CD8-positive, alpha-beta memory T cell (primary cell): Measurements from ENCODE around the gene RCAN2. TPM values are rescaled to one million over a fixed set of nuclear protein-coding genes. Genes with fewer than 3 reads are reported as not detected.
A peak's percentile ranks its signal among the peaks of the same experiment; 100 is the strongest.
"Not testable (repeated sequence)": the region's sequence is repeated elsewhere in the genome, so short reads cannot be mapped to it uniquely, and the experiment has no call there.

ENCODE experiments used
- CTCF ChIA-PET: fragments of 350-600 bp; sonication (Branson Sonifier 250); formaldehyde crosslinking; loops from one replicate; lab custom pipeline; 2021; ENCODE audit warnings: antibody characterized with exemption; lab: Charles Lee
- POLR2A ChIA-PET: fragments of 350-600 bp; sonication (Branson Sonifier 250); formaldehyde crosslinking; loops from one replicate; lab custom pipeline; 2021; ENCODE audit warnings: antibody characterized with exemption; lab: Charles Lee
- DNase-seq, 5 donors: peaks; one replicate each; pipeline versions ENCODE4 v3.0.0 to v3.0.0-alpha.2; 2020 to 2022; ENCODE audit warnings: mixed read lengths in 1 of 5
- H3K27ac ChIP-seq: one replicate; pipeline ENCODE4 v1.7.0; 2013; ENCODE audit warnings: low read depth, mild to moderate bottlenecking, low read length, moderate library complexity
- H3K27me3 ChIP-seq: 2 replicates; pipeline ENCODE4 v1.7.0; 2013; ENCODE audit warnings: low read length, mild to moderate bottlenecking; ENCODE audit not compliant: insufficient read depth, poor library complexity, severe bottlenecking
- H3K36me3 ChIP-seq: 2 replicates; pipeline ENCODE4 v1.7.0; 2013; ENCODE audit warnings: mild to moderate bottlenecking, low read length, moderate library complexity; ENCODE audit not compliant: insufficient read depth
- H3K4me1 ChIP-seq: 2 replicates; pipeline ENCODE4 v1.7.0; 2013; ENCODE audit warnings: mild to moderate bottlenecking, low read length, moderate library complexity; ENCODE audit not compliant: insufficient read depth
- H3K4me3 ChIP-seq: 2 replicates; pipeline ENCODE4 v1.7.0; 2013; ENCODE audit warnings: mild to moderate bottlenecking, low read length
- H3K9me3 ChIP-seq: 2 replicates; pipeline ENCODE4 v1.7.0; 2013; ENCODE audit warnings: mild to moderate bottlenecking, low read length
- H3K27ac Mint-ChIP-seq, 8 donors: one replicate each; pipeline ENCODE4 v1.8.0; 2020 to 2021; ENCODE audit warnings: mixed read lengths in 8 of 8, mild to moderate bottlenecking in 6 of 8, inconsistent platforms in 3 of 8, moderate library complexity in 3 of 8
- H3K27me3 Mint-ChIP-seq, 2 donors: one replicate each; pipeline ENCODE4 v1.8.0; 2020 to 2021; ENCODE audit warnings: mixed read lengths in 2 of 2, mild to moderate bottlenecking in 1 of 2, moderate library complexity in 1 of 2
- H3K36me3 Mint-ChIP-seq, 3 donors: one replicate each; pipeline ENCODE4 v1.8.0; 2020 to 2021; ENCODE audit warnings: mixed read lengths in 3 of 3, inconsistent platforms in 1 of 3, mild to moderate bottlenecking in 1 of 3
- H3K4me1 Mint-ChIP-seq, 3 donors: one replicate each; pipeline ENCODE4 v1.8.0; 2020 to 2021; ENCODE audit warnings: mixed read lengths in 3 of 3, inconsistent platforms in 1 of 3, mild to moderate bottlenecking in 1 of 3
- H3K4me3 Mint-ChIP-seq, 7 donors: one replicate each; pipeline ENCODE4 v1.8.0; 2020 to 2021; ENCODE audit warnings: mixed read lengths in 7 of 7, mild to moderate bottlenecking in 6 of 7, moderate library complexity in 4 of 7, inconsistent platforms in 2 of 7
- H3K9me3 Mint-ChIP-seq, 5 donors: one replicate each; pipeline ENCODE4 v1.8.0; 2020 to 2022; ENCODE audit warnings: mixed read lengths in 5 of 5, mild to moderate bottlenecking in 3 of 5, moderate library complexity in 2 of 5, inconsistent platforms in 1 of 5
- polyA plus RNA-seq: library from polyadenylated mRNA; unstranded; fragments of 300-500 nt; fragmentation: Illumina TruSeq; gene quantifications from one replicate; pipeline ENCODE4 v1.2.3, GENCODE V29; 2021
- total RNA-seq, 2 experiments: library from RNA; stranded (reverse); gene quantifications; one replicate each; pipeline ENCODE4 v1.2.3, GENCODE V29; 2021

The RCAN2 gene
- total and polyA plus RNA-seq, 3 experiments from 2014 or later: 0.48 to 0.82 (median 0.49) TPM

GRCh38 chr6:46387728-46388127, 103.5 kb downstream of the RCAN2 start:
- H3K27ac ChIP-seq, H3K9me3 ChIP-seq, DNase-seq, CTCF ChIA-PET, H3K36me3 Mint-ChIP-seq, H3K9me3 Mint-ChIP-seq, H3K36me3 ChIP-seq, H3K4me3 Mint-ChIP-seq, H3K27me3 ChIP-seq, H3K4me1 Mint-ChIP-seq, POLR2A ChIA-PET, H3K4me1 ChIP-seq, H3K4me3 ChIP-seq: not testable (repeated sequence)
- Mint-ChIP-seq H3K27me3 (peaks cover 4 to 20% of the 10 kb centered on the region in 2 donors), H3K27ac (peak overlapping the region in 1 of 8 donors; percentile 28)

GRCh38 chr6:46381579-46381978, 109.7 kb downstream of the RCAN2 start:
- Mint-ChIP-seq H3K4me1 (peaks cover 4 to 13% (median 5%) of the 10 kb centered on the region in 3 donors), H3K36me3 (no peaks in the 10 kb centered on the region), H3K27ac (peak overlapping the region in 1 of 8 donors; percentile 70), H3K27me3 (peaks cover 6 to 38% of the 10 kb centered on the region in 2 donors), H3K4me3 (no peak overlapping the region), H3K9me3 (peaks cover 0 to 5% (median 0%) of the 10 kb centered on the region in 5 donors)
- no peaks in the 10 kb centered on the region for H3K36me3 ChIP-seq
- H3K4me3 ChIP-seq: no peak overlapping the region
- no peak for DNase-seq
- no peak overlapping the region for H3K27ac ChIP-seq
- no peaks in the 10 kb centered on the region for H3K27me3 ChIP-seq
- no peaks in the 10 kb centered on the region for H3K4me1 ChIP-seq
- no peaks in the 10 kb centered on the region for H3K9me3 ChIP-seq
- POLR2A ChIA-PET: no interaction called here
- CTCF ChIA-PET: no interaction called here

- H3K36me3 Mint-ChIP-seq: no peaks in the 10 kb centered on the region
- H3K27me3 ChIP-seq: no peaks in the 10 kb centered on the region
- DNase-seq: no peak
- H3K36me3 ChIP-seq: no peaks in the 10 kb centered on the region
- H3K27ac ChIP-seq: no peak overlapping the region
- H3K27me3 Mint-ChIP-seq: peaks cover 8 to 38% of the 10 kb centered on the region in 2 donors
- no peaks in the 10 kb centered on the region for H3K9me3 ChIP-seq
- H3K9me3 Mint-ChIP-seq: peaks cover 0 to 3% (median 0%) of the 10 kb centered on the region in 5 donors
- CTCF ChIA-PET: no interaction called here
- H3K4me1 ChIP-seq: no peaks in the 10 kb centered on the region
- H3K4me1 Mint-ChIP-seq: peaks cover 4 to 16% (median 7%) of the 10 kb centered on the region in 3 donors
- H3K4me3 Mint-ChIP-seq: no peak overlapping the region
- H3K27ac Mint-ChIP-seq: no peak overlapping the region
- POLR2A ChIA-PET: no interaction called here
- H3K4me3 ChIP-seq: no peak overlapping the region
These were observed 110.2 kb downstream of the RCAN2 start for GRCh38 chr6:46381057-46381456.

GRCh38 chr6:46380152-46380807, 111.0 kb downstream of the RCAN2 start:
- H3K36me3 ChIP-seq: no peaks in the 10 kb centered on the region
- CTCF ChIA-PET: no interaction called here
- no peak overlapping the region for H3K27ac Mint-ChIP-seq

GRCh38 chr6:46378882-46379416, 112.3 kb downstream of the RCAN2 start:
- CTCF ChIA-PET: no interaction called here

More at GRCh38 chr6:46380152-46380807, 111.0 kb downstream of the RCAN2 start:
- Histone ChIP-seq H3K9me3 (no peaks in the 10 kb centered on the region), H3K27me3 (no peaks in the 10 kb centered on the region), H3K4me3 (no peak overlapping the region), H3K4me1 (no peaks in the 10 kb centered on the region), H3K27ac (no peak overlapping the region)
- H3K36me3 Mint-ChIP-seq: no peaks in the 10 kb centered on the region
- DNase-seq: no peak
- POLR2A ChIA-PET: no interaction called here
- H3K9me3 Mint-ChIP-seq: no peaks in the 10 kb centered on the region
- H3K4me1 Mint-ChIP-seq: peaks cover 4 to 19% (median 7%) of the 10 kb centered on the region in 3 donors
- peaks cover 8 to 34% of the 10 kb centered on the region in 2 donors for H3K27me3 Mint-ChIP-seq
- no peak overlapping the region for H3K4me3 Mint-ChIP-seq

GRCh38 chr6:46378161-46378881, 112.9 kb downstream of the RCAN2 start:
- DNase-seq: no peak

More at GRCh38 chr6:46378882-46379416, 112.3 kb downstream of the RCAN2 start:
- no peak overlapping the region for H3K4me3 Mint-ChIP-seq
- H3K36me3 Mint-ChIP-seq: no peaks in the 10 kb centered on the region
- Histone ChIP-seq H3K9me3 (no peaks in the 10 kb centered on the region), H3K27ac (no peak overlapping the region), H3K27me3 (no peaks in the 10 kb centered on the region), H3K4me3 (no peak overlapping the region), H3K36me3 (no peaks in the 10 kb centered on the region), H3K4me1 (no peaks in the 10 kb centered on the region)
- POLR2A ChIA-PET: no interaction called here
- H3K27me3 Mint-ChIP-seq: peaks cover 8 to 24% of the 10 kb centered on the region in 2 donors
- DNase-seq: no peak
- H3K4me1 Mint-ChIP-seq: peaks cover 4 to 19% (median 7%) of the 10 kb centered on the region in 3 donors
- H3K27ac Mint-ChIP-seq: peak overlapping the region in 1 of 8 donors; percentile 5
- H3K9me3 Mint-ChIP-seq: no peaks in the 10 kb centered on the region

GRCh38 chr6:46377209-46377608, 114.0 kb downstream of the RCAN2 start:
- H3K4me3 Mint-ChIP-seq: peak overlapping the region in 4 of 7 donors; percentile 6 to 36 (median 24)
- peak overlapping the region in 1 of 8 donors; percentile 52 for H3K27ac Mint-ChIP-seq

More at GRCh38 chr6:46378161-46378881, 112.9 kb downstream of the RCAN2 start:
- H3K4me1 ChIP-seq: no peaks in the 10 kb centered on the region
- H3K27me3 ChIP-seq: no peaks in the 10 kb centered on the region
- Mint-ChIP-seq H3K27ac (no peak overlapping the region), H3K36me3 (no peaks in the 10 kb centered on the region), H3K9me3 (no peaks in the 10 kb centered on the region), H3K27me3 (peaks cover 8 to 22% of the 10 kb centered on the region in 2 donors), H3K4me3 (no peak overlapping the region), H3K4me1 (peaks cover 4 to 19% (median 7%) of the 10 kb centered on the region in 3 donors)
- CTCF ChIA-PET: no interaction called here
- H3K27ac ChIP-seq: no peak overlapping the region
- H3K4me3 ChIP-seq: no peak overlapping the region
- POLR2A ChIA-PET: no interaction called here
- no peaks in the 10 kb centered on the region for H3K9me3 ChIP-seq
- H3K36me3 ChIP-seq: no peaks in the 10 kb centered on the region

More at GRCh38 chr6:46377209-46377608, 114.0 kb downstream of the RCAN2 start:
- POLR2A ChIA-PET: no interaction called here
- H3K9me3 ChIP-seq: no peaks in the 10 kb centered on the region
- DNase-seq: no peak
- no peak overlapping the region for H3K4me3 ChIP-seq
- H3K36me3 ChIP-seq: no peaks in the 10 kb centered on the region
- H3K9me3 Mint-ChIP-seq: no peaks in the 10 kb centered on the region
- H3K27me3 ChIP-seq: no peaks in the 10 kb centered on the region
- H3K27ac ChIP-seq: no peak overlapping the region
- H3K4me1 ChIP-seq: no peaks in the 10 kb centered on the region
- H3K36me3 Mint-ChIP-seq: no peaks in the 10 kb centered on the region
- peaks cover 5 to 13% of the 10 kb centered on the region in 2 donors for H3K27me3 Mint-ChIP-seq
- CTCF ChIA-PET: no interaction called here
- H3K4me1 Mint-ChIP-seq: peaks cover 4 to 19% (median 7%) of the 10 kb centered on the region in 3 donors
